GM13977 (cell line): ENCODE measurements around the gene BEAN1.
"Not testable (repeated sequence)": the region's sequence is repeated elsewhere in the genome, so short reads cannot be mapped to it uniquely, and the experiment has no call there.

Source experiments
- DNase-seq: peaks from one replicate; pipeline ENCODE4 v3.0.0; 2012; ENCODE audit warnings: low spot score
- in situ Hi-C: fragments of 300-500 bp; cut with MboI; formaldehyde crosslinking; loops from one replicate; pipeline ENCODE4 v1.12.0; 2022; ENCODE audit warnings: low sequenced_read_pairs, low pct_unique_long_range_greater_than_20kb, mixed read lengths, inconsistent platforms; ENCODE audit not compliant: unreplicated experiment
- TF ChIP-seq, protein P1 (sequence below): IDR thresholded peaks from 2 replicates; pipeline ENCODE4 v1.5.1; 2012; ENCODE audit warnings: mild to moderate bottlenecking, control low read depth; ENCODE audit not compliant: insufficient read depth; ENCODE audit errors: extremely low read depth, missing control alignments

Gene BEAN1

DNA sequence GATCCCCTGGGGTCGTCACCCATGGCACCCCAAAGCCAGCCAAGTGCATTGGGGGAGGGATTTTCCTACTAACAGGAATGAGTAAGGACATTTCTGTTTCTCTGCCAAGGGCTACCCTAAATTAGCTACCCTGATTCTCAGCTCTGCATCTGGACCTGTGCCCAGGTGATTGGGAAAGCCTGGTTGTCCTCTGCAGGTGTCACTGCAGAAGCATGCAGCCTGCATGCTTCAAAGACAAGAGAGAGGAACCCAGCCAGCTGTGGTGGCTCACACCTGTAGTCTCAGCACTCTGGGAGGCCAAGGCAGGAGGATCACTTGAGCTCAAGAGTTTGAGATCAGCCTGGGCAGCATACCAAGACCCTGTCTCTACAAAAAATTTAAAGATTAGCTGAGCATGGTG is 19.6 kb downstream of the BEAN1 start:
- in situ Hi-C loops, result no loop called here
- no peak for DNase-seq
- TF ChIP-seq, protein P1, sequence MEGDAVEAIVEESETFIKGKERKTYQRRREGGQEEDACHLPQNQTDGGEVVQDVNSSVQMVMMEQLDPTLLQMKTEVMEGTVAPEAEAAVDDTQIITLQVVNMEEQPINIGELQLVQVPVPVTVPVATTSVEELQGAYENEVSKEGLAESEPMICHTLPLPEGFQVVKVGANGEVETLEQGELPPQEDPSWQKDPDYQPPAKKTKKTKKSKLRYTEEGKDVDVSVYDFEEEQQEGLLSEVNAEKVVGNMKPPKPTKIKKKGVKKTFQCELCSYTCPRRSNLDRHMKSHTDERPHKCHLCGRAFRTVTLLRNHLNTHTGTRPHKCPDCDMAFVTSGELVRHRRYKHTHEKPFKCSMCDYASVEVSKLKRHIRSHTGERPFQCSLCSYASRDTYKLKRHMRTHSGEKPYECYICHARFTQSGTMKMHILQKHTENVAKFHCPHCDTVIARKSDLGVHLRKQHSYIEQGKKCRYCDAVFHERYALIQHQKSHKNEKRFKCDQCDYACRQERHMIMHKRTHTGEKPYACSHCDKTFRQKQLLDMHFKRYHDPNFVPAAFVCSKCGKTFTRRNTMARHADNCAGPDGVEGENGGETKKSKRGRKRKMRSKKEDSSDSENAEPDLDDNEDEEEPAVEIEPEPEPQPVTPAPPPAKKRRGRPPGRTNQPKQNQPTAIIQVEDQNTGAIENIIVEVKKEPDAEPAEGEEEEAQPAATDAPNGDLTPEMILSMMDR, result no peak

GRCh38 chr16:66447491-66447890 is 20.4 kb downstream of the BEAN1 start:
- DNase-seq, result no peak
- TF ChIP-seq, protein P1, result no peak
- in situ Hi-C loops, result no loop called here

- DNase-seq, result no peak
- TF ChIP-seq, protein P1, result no peak
- in situ Hi-C loops, result no loop called here
Observed at GRCh38 chr16:66451548-66451947, 24.5 kb downstream of the BEAN1 start.

- in situ Hi-C loops, DNase-seq: not testable (repeated sequence)
Observed at GRCh38 chr16:66453230-66453629, 26.1 kb downstream of the BEAN1 start.

DNA sequence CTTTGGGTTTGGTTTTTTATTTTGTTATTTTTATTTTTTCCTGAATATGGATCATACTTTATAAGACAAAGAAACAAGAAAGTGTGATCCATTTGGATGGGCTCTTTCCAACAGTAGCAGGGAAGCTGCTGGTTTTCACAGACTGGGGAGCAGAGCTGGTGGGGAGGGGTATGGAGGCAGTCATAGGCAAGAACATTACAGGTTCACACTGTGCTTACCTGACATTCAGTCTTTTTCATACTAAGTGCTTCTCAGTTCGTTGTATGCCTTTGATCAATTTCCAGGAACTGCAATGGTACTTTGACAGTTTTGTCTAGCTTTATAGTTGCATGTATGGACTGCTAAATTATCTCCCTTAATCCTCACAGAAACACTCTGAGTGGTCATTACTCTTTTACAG is 27.7 kb downstream of the BEAN1 start:
- no peak for DNase-seq
- TF ChIP-seq, protein P1, result no peak
- in situ Hi-C loops, result no loop called here

DNA sequence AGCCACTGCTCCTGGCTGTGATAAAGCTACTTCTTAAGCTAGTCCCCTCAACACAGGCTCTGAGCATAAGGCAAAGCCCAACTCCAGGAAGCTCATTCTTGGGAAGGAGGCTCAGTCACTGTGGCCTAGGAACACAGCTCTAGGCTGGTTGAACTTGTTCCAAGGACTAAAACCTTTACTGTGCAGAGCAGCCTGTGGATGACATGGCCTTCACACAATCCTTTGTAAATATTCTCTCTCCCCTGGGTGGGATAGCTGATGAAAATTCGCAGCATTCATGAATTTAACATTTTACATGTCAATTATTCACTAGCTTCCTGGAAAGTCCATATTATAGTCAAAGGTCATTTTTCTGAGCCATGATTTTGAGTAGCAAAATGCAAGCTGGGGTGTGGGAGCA is 28.9 kb downstream of the BEAN1 start:
- TF ChIP-seq, protein P1, result no peak
- DNase-seq, result no peak
- in situ Hi-C loops, result no loop called here

GRCh38 chr16:66457888-66458287 is 30.8 kb downstream of the BEAN1 start:
- TF ChIP-seq, protein P1, result no peak
- DNase-seq, result no peak
- in situ Hi-C loops, result no loop called here
